KMS-11 (cell line): ENCODE data around the gene MTUS2.

Experiments used
- H2AFZ ChIP-seq: fragments of 200-600 bp; sonication (generic); 2 replicates; pipeline ENCODE4 v1.6.1; 2016; ENCODE audit warnings: antibody characterized with exemption, mixed run types, low read depth
- H3K27ac ChIP-seq: fragments of 200-600 bp; sonication (generic); 2 replicates; pipeline ENCODE4 v1.6.1; 2016; ENCODE audit warnings: mild to moderate bottlenecking, mixed run types
- H3K27me3 ChIP-seq: fragments of 200-600 bp; sonication (generic); 2 replicates; pipeline ENCODE4 v1.6.1; 2017; ENCODE audit warnings: mild to moderate bottlenecking, low read depth, mixed run types, moderate library complexity; ENCODE audit not compliant: insufficient read depth
- H3K36me3 ChIP-seq: fragments of 200-600 bp; sonication (generic); 2 replicates; pipeline ENCODE4 v1.6.1; 2017; ENCODE audit warnings: mild to moderate bottlenecking, mixed run types; ENCODE audit not compliant: insufficient read depth
- H3K4me1 ChIP-seq: fragments of 200-600 bp; sonication (generic); 2 replicates; pipeline ENCODE4 v1.6.1; 2016; ENCODE audit warnings: mild to moderate bottlenecking, low read depth, mixed run types; ENCODE audit not compliant: poor library complexity, severe bottlenecking
- H3K4me2 ChIP-seq: fragments of 200-600 bp; sonication (generic); 2 replicates; pipeline ENCODE4 v1.7.0; 2016; ENCODE audit warnings: mild to moderate bottlenecking, mixed run types
- H3K4me3 ChIP-seq: fragments of 200-600 bp; sonication (generic); IDR thresholded peaks from 2 replicates; pipeline ENCODE4 v1.6.1; 2017; ENCODE audit warnings: low read depth, low read length, mixed read lengths; ENCODE audit not compliant: insufficient read depth
- H3K79me2 ChIP-seq: fragments of 200-600 bp; sonication (generic); 2 replicates; pipeline ENCODE4 v1.6.1; 2016; ENCODE audit warnings: low read depth, mixed run types; ENCODE audit not compliant: insufficient read depth
- H3K9ac ChIP-seq: fragments of 200-600 bp; sonication (generic); 2 replicates; pipeline ENCODE4 v1.6.1; 2016; ENCODE audit warnings: mild to moderate bottlenecking, mixed run types
- H4K20me1 ChIP-seq: fragments of 200-600 bp; sonication (generic); 2 replicates; pipeline ENCODE4 v1.6.1; 2016; ENCODE audit warnings: mild to moderate bottlenecking, mixed run types; ENCODE audit not compliant: insufficient read depth
- TF ChIP-seq, protein P1 (sequence below): fragments of 200-600 bp; sonication (generic); conservative IDR thresholded peaks from 2 replicates; pipeline ENCODE4 v1.6.1; 2017; ENCODE audit warnings: low read depth, mild to moderate bottlenecking, antibody characterized with exemption, low read length, moderate library complexity, mixed read lengths

The MTUS2 gene

DNA sequence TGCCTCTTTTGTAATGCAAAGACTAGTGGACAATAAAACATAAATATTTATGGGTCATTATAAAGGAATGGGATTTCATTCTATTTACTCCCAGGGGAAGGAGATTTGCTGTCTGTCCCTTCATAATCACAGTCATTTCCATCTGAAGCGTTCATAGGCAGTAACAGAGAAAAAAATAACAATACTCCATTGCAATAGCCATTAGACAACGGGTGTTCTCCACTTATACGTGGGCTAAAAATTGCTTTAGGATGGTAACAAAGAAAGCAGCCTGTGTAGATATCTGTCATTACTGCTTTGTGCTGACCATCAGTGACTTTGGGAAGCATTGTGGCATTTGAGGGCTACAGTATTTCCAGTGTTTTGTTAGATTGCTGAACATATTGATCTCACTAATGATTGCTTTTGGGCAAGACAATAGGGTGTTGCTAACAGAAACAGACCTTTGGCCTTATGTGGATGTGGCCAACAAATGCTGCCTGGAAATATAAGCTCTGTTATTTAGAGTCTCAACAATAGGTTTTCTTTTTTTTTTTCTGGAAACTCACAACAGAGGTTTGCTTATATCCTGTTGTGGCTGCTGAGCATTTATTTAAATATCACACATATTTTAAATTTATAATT lies 355.2 kb downstream of the MTUS2 start:
- TF ChIP-seq, protein P1, sequence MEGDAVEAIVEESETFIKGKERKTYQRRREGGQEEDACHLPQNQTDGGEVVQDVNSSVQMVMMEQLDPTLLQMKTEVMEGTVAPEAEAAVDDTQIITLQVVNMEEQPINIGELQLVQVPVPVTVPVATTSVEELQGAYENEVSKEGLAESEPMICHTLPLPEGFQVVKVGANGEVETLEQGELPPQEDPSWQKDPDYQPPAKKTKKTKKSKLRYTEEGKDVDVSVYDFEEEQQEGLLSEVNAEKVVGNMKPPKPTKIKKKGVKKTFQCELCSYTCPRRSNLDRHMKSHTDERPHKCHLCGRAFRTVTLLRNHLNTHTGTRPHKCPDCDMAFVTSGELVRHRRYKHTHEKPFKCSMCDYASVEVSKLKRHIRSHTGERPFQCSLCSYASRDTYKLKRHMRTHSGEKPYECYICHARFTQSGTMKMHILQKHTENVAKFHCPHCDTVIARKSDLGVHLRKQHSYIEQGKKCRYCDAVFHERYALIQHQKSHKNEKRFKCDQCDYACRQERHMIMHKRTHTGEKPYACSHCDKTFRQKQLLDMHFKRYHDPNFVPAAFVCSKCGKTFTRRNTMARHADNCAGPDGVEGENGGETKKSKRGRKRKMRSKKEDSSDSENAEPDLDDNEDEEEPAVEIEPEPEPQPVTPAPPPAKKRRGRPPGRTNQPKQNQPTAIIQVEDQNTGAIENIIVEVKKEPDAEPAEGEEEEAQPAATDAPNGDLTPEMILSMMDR = no peak
- H3K4me3 ChIP-seq = no peak overlapping the region
- no peak overlapping the region for H2AFZ ChIP-seq
- H3K4me2 ChIP-seq = no peak overlapping the region
- H3K27ac ChIP-seq = no peak overlapping the region
- no peaks in the 10 kb centered on the region for H3K27me3 ChIP-seq
- no peaks in the 10 kb centered on the region for H3K4me1 ChIP-seq
- H3K36me3 ChIP-seq = no peaks in the 10 kb centered on the region
- H4K20me1 ChIP-seq = no peaks in the 10 kb centered on the region
- H3K9ac ChIP-seq = no peak overlapping the region
- no peaks in the 10 kb centered on the region for H3K79me2 ChIP-seq

DNA sequence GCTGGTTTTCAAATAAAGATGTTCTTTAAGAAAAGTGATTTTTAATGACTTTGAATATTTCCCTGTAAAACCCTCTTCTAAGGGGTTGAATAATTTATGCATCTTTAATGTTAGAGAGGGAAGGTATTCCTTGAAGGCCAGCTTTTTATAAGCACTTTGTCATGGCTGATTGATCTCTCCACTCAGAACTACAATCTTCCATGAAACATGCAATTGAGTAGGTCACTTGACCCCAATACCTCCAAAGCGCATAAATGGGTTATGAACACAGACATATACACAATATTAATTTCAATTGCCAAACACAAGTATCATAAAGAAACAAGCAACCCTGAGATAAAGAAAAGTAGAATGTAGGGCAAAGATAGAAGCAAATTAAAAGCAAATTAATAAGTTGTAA lies 359.9 kb downstream of the MTUS2 start:
- no peak overlapping the region for H3K9ac ChIP-seq
- H3K27ac ChIP-seq = no peak overlapping the region
- H3K36me3 ChIP-seq = no peaks in the 10 kb centered on the region
- H3K27me3 ChIP-seq = no peaks in the 10 kb centered on the region
- no peaks in the 10 kb centered on the region for H3K4me1 ChIP-seq
- no peak overlapping the region for H2AFZ ChIP-seq
- no peak overlapping the region for H3K4me3 ChIP-seq
- no peak overlapping the region for H3K4me2 ChIP-seq
- no peaks in the 10 kb centered on the region for H3K79me2 ChIP-seq
- TF ChIP-seq, protein P1 = no peak
- H4K20me1 ChIP-seq = no peaks in the 10 kb centered on the region

DNA sequence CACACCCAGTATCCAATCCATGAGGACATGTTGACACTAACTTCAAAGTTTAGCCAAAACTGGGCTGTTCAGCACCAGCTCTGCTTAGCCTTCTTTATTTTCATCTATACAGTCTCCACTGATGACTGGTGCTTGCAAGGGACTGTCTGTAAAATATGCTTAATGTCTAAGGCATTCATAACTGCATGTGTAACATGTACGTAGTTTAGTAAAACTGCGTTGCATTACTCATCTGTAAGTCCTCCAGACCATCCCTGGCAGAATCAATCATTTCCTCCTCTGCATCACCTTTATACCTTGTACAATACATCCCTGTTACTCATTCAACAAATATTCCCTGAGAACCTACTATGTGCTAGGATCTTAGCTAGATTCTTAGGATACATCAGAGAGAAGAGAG lies 362.1 kb downstream of the MTUS2 start:
- H4K20me1 ChIP-seq = no peaks in the 10 kb centered on the region
- H3K4me2 ChIP-seq = no peak overlapping the region
- no peak overlapping the region for H3K27ac ChIP-seq
- no peaks in the 10 kb centered on the region for H3K36me3 ChIP-seq
- no peaks in the 10 kb centered on the region for H3K27me3 ChIP-seq
- no peaks in the 10 kb centered on the region for H3K79me2 ChIP-seq
- TF ChIP-seq, protein P1 = no peak
- H2AFZ ChIP-seq = no peak overlapping the region
- no peak overlapping the region for H3K9ac ChIP-seq
- H3K4me3 ChIP-seq = no peak overlapping the region
- H3K4me1 ChIP-seq = no peaks in the 10 kb centered on the region

DNA sequence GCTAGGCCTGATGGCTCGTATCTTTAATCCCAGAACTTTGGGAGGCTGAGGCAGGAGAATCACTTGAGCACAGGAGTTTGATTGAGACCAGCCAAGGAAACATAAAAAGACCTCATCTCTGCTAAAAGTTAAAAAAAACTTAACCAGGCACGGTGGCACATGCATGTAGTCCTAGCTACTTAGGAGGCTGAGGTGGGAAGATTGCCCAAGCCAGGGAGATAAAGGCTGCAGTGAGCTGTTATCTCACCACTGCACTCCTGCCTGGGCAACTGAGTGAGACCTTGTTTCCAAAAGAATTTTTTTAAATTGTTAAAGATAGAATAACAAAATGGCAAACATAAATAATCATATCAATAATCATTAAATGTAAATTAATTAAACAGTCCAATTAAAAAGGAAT lies 365.8 kb downstream of the MTUS2 start:
- TF ChIP-seq, protein P1 = no peak
- Histone ChIP-seq H3K4me1 (no peaks in the 10 kb centered on the region), H4K20me1 (no peaks in the 10 kb centered on the region), H3K27me3 (no peaks in the 10 kb centered on the region), H3K79me2 (no peaks in the 10 kb centered on the region), H3K4me2 (no peak overlapping the region), H3K9ac (no peak overlapping the region), H2AFZ (no peak overlapping the region), H3K4me3 (no peak overlapping the region), H3K36me3 (no peaks in the 10 kb centered on the region), H3K27ac (no peak overlapping the region)
